ENCODE results near the gene UTS2B. TPM values are rescaled to one million over a fixed set of nuclear protein-coding genes. Genes with fewer than 3 reads are reported as not detected.

UTS2B gene
- total RNA-seq, 1 donor from 2014 or later = 0.75 TPM

DNA sequence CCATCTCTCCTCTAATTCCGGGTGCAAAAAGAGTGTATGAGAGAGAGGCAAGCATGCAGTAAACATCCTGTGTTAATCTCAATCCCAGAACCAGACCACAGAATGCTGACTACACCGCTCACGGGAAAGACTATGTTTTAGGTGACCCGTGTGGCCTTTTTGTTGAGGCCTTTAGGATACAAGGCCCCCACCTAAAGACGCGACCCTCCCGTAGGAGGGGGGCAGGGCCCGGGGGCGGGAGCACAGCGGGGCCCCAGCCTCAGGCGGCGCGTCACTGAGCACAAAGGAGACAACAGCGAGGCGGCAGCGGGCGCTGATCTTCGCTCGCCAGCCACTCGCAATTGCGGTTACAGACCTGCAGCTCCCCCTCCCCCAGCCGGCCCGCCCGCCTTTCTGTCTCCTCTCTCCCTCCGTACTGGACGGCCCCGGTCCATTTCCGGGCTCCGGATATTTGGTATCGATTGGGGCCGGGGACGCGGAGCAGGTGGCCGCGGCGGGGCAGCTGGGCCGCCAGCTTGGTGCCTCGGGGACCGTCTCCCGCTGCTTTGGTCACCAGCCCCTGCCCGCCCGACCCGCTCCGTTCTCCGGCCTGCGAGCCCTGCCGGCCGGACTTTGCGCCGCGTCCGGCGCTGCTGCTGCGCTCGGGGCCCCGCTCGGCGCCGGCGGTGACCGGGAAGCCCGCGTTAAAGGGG is 1.2 kb downstream of the UTS2B start, which contains the start of gene CCDC50:
CCDC50 (plus strand) TSS at position 433 of the 692 bp plus-strand sequence. CDS start 281 bp downstream, outside the sequence.
- no peaks in the 10 kb centered on the region for H3K9me3 ChIP-seq
- H3K4me3 ChIP-seq = peak within 1 kb of the TSS; percentile 91
- DNase-seq (peak; percentile 94), ATAC-seq (peak; percentile 92)
- TF ChIP-seq, protein P1, sequence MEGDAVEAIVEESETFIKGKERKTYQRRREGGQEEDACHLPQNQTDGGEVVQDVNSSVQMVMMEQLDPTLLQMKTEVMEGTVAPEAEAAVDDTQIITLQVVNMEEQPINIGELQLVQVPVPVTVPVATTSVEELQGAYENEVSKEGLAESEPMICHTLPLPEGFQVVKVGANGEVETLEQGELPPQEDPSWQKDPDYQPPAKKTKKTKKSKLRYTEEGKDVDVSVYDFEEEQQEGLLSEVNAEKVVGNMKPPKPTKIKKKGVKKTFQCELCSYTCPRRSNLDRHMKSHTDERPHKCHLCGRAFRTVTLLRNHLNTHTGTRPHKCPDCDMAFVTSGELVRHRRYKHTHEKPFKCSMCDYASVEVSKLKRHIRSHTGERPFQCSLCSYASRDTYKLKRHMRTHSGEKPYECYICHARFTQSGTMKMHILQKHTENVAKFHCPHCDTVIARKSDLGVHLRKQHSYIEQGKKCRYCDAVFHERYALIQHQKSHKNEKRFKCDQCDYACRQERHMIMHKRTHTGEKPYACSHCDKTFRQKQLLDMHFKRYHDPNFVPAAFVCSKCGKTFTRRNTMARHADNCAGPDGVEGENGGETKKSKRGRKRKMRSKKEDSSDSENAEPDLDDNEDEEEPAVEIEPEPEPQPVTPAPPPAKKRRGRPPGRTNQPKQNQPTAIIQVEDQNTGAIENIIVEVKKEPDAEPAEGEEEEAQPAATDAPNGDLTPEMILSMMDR (IDR thresholded peaks at IDR 0.05) = no peak
- H3K27ac ChIP-seq = peak within 1 kb of the TSS; percentile 93
- peaks cover 40% of the 10 kb centered on the region for H3K4me1 ChIP-seq
- no peaks in the 10 kb centered on the region for H3K36me3 ChIP-seq
- intact Hi-C loops (cut with DNase I) = no loop called here
- no peaks in the 10 kb centered on the region for H3K27me3 ChIP-seq

GRCh38 chr3:191328383-191328961 is 1.9 kb downstream of the UTS2B start:
- Histone ChIP-seq H3K36me3 (no peaks in the 10 kb centered on the region), H3K4me3 (peak overlapping the region; percentile 91), H3K9me3 (no peaks in the 10 kb centered on the region), H3K27ac (peak overlapping the region; percentile 93), H3K4me1 (peaks cover 40% of the 10 kb centered on the region), H3K27me3 (no peaks in the 10 kb centered on the region)
- ATAC-seq = no peak
- intact Hi-C loops (cut with DNase I) = no loop called here
- TF ChIP-seq, protein P1 (IDR thresholded peaks at IDR 0.05) = no peak
- no peak for DNase-seq

DNA sequence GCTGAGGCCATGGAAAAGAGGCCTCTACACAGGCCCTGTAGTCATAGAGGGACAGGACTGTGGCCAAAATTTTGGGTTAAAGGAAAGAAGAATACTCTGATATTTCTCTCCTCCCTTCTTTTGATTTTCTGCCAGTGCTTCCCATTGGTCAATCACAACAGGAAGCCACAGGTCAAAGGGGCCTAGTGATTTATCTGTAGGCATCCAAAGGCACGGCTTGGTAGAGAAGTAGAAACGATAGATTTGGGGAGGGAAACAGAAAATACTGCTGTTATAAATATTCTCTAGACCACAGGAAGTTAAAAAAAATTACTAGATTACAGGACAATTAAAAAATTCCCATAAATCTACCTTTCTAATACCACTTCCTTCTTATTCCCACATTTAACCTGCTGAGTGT is 2.8 kb downstream of the UTS2B start:
- no peak for DNase-seq
- Histone ChIP-seq H3K4me3 (no peak overlapping the region), H3K9me3 (no peaks in the 10 kb centered on the region), H3K27ac (no peak overlapping the region), H3K4me1 (peaks cover 32% of the 10 kb centered on the region), H3K27me3 (no peaks in the 10 kb centered on the region), H3K36me3 (no peaks in the 10 kb centered on the region)
- intact Hi-C loops (cut with DNase I) = no loop called here
- TF ChIP-seq, protein P1 (IDR thresholded peaks at IDR 0.05) = no peak
- ATAC-seq = no peak

DNA sequence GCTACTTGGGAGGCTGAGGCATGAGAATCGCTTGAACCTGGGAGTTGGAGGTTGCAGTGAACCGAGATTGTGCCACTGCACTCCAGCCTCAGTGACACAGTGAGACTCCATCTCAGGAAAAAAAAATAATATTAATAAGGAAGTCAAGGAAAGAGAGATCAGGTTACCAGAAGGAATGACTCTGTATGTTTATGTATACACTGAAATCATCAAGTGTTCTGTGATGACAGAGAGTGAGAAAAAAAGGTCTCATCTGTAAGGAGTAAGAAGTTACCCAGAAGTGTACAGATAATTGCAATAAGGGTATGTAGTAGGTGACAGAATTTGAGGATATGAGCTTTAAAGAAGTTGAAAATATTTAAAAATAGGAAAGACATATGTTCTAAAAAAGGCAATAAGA is 5.4 kb downstream of the UTS2B start:
- H3K27me3 ChIP-seq = no peaks in the 10 kb centered on the region
- ATAC-seq = no peak
- intact Hi-C loops (cut with DNase I) = no loop called here
- TF ChIP-seq, protein P1 (IDR thresholded peaks at IDR 0.05) = no peak
- DNase-seq = no peak
- no peaks in the 10 kb centered on the region for H3K36me3 ChIP-seq
- no peak overlapping the region for H3K27ac ChIP-seq
- no peak overlapping the region for H3K4me3 ChIP-seq
- H3K9me3 ChIP-seq = no peaks in the 10 kb centered on the region
- peaks cover 11% of the 10 kb centered on the region for H3K4me1 ChIP-seq

DNA sequence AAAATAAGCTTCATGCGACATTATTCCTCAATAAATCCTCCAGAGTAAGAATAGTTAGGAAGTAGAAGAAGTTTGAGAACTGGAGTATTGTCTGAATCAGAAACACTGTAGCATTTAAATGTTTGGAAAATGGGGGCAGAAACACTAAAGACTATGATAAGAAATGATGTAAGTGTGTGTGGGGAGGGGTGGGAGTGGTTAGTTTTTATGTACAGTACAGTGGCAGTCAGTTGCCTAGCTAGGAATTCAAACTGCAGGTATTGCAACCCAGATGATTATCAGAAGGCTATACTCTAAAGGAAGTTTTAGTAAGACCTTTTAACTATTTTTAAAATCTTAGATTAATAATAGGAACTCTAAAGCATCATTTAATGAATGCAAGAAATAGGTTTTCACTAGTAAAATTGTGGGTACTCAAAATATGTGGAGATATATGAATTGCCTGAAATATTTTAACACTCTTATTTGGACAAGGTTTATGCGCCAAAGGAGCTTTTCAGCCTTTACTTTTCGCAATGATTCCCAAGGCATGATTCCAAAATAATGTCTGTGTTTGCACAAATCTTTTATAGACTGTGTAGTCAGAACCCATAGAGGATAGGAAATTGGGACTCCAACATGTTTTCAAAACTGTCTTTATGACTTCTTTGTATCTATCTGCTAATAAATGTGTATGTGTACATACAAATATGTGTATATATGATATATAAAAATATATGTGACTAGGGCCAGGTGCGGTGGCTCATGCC is 9.1 kb downstream of the UTS2B start:
- Histone ChIP-seq H3K27me3 (no peaks in the 10 kb centered on the region), H3K36me3 (no peaks in the 10 kb centered on the region), H3K4me1 (no peaks in the 10 kb centered on the region), H3K27ac (no peak overlapping the region), H3K9me3 (no peaks in the 10 kb centered on the region), H3K4me3 (no peak overlapping the region)
- intact Hi-C loops (cut with DNase I) = no loop called here
- TF ChIP-seq, protein P1 (IDR thresholded peaks at IDR 0.05) = no peak
- DNase-seq (no peak), ATAC-seq (no peak)

All from upper lobe of right lung (tissue), 1 donor.